Liver (tissue), 9 donors: ENCODE data around the gene ARAP2. TPM values are rescaled to one million over a fixed set of nuclear protein-coding genes. Genes with fewer than 3 reads are reported as not detected.

ENCODE experiments used
- DNase-seq: peaks from one replicate; pipeline ENCODE4 v3.0.0-alpha.2; 2017; ENCODE audit warnings: low spot score
- H3K27ac ChIP-seq, 2 donors: one replicate each; pipeline ENCODE4 v1.7.0; 2013; ENCODE audit warnings: inconsistent platforms in 2 of 2, low read length in 2 of 2, control low read depth in 1 of 2, low read depth in 1 of 2, mild to moderate bottlenecking in 1 of 2
- H3K27me3 ChIP-seq, 4 donors: one replicate each; pipeline versions ENCODE4 v1.6.1 to v1.7.0; 2013; ENCODE audit warnings: low read length in 3 of 4, inconsistent platforms in 1 of 4, mild to moderate bottlenecking in 1 of 4, moderate library complexity in 1 of 4; ENCODE audit not compliant: control insufficient read depth in 4 of 4, insufficient read depth in 4 of 4
- H3K36me3 ChIP-seq, 4 donors: one replicate each; pipeline versions ENCODE4 v1.6.1 to v1.7.0; 2013; ENCODE audit warnings: low read length in 3 of 4, mild to moderate bottlenecking in 3 of 4, low read depth in 1 of 4, moderate library complexity in 1 of 4; ENCODE audit not compliant: control insufficient read depth in 4 of 4, insufficient read depth in 3 of 4
- H3K4me1 ChIP-seq, 4 donors: one replicate each; pipeline versions ENCODE4 v1.6.1 to v1.7.0; 2013; ENCODE audit warnings: low read length in 3 of 4, mild to moderate bottlenecking in 3 of 4, moderate library complexity in 1 of 4; ENCODE audit not compliant: control insufficient read depth in 4 of 4, insufficient read depth in 4 of 4
- H3K4me3 ChIP-seq, 3 donors: one replicate each; pipeline versions ENCODE4 v1.6.1 to v1.7.0; 2013; ENCODE audit warnings: low read length in 3 of 3, control low read depth in 1 of 3, low read depth in 1 of 3, mild to moderate bottlenecking in 1 of 3
- H3K9ac ChIP-seq, 2 donors: one replicate each; pipeline ENCODE4 v1.7.0; 2013; ENCODE audit warnings: low read length in 2 of 2, mild to moderate bottlenecking in 2 of 2, moderate library complexity in 2 of 2, control low read depth in 1 of 2, low read depth in 1 of 2
- H3K9me3 ChIP-seq, 4 donors: one replicate each; pipeline versions ENCODE4 v1.6.1 to v1.7.0; 2013; ENCODE audit warnings: low read length in 3 of 4; ENCODE audit not compliant: control insufficient read depth in 4 of 4
- ATF3 ChIP-seq: IDR thresholded peaks from 2 replicates; pipeline ENCODE4 v1.6.1; 2016; ENCODE audit warnings: antibody characterized with exemption
- CTCF ChIP-seq: fragments of 150-350 bp; IDR thresholded peaks from 2 replicates; pipeline ENCODE4 v1.5.1; 2017; ENCODE audit warnings: improper control_type of control experiment, low read depth, low read length; ENCODE audit not compliant: missing input control
- EGR1 ChIP-seq, 2 donors: IDR thresholded peaks; 2 replicates each; pipeline ENCODE4 v1.6.1; 2016 to 2018; ENCODE audit warnings: antibody characterized with exemption in 2 of 2, low read depth in 2 of 2
- FOXA1 ChIP-seq: IDR thresholded peaks from 2 replicates; pipeline ENCODE4 v1.6.1; 2016; ENCODE audit warnings: antibody characterized with exemption
- FOXA2 ChIP-seq: IDR thresholded peaks from 2 replicates; pipeline ENCODE4 v1.6.1; 2016; ENCODE audit warnings: antibody characterized with exemption
- GABPA ChIP-seq, 2 donors: IDR thresholded peaks in 1 of 2; conservative IDR thresholded peaks in 1 of 2; 2 replicates each; pipeline ENCODE4 v1.6.1; 2016; ENCODE audit warnings: antibody characterized with exemption in 2 of 2, mild to moderate bottlenecking in 1 of 2, moderate library complexity in 1 of 2
- HNF4A ChIP-seq, 2 donors: conservative IDR thresholded peaks; 2 replicates each; pipeline ENCODE4 v1.6.1; 2016; ENCODE audit warnings: antibody characterized with exemption in 2 of 2, mild to moderate bottlenecking in 2 of 2
- HNF4G ChIP-seq: IDR thresholded peaks from 2 replicates; pipeline ENCODE4 v1.6.1; 2016; ENCODE audit warnings: antibody characterized with exemption
- NR2F2 ChIP-seq: IDR thresholded peaks from 2 replicates; pipeline ENCODE4 v1.6.1; 2016; ENCODE audit warnings: antibody characterized with exemption
- RAD21 ChIP-seq, 2 donors: IDR thresholded peaks; 2 replicates each; pipeline ENCODE4 v1.6.1; 2016; ENCODE audit warnings: antibody characterized with exemption in 2 of 2, mild to moderate bottlenecking in 2 of 2
- REST ChIP-seq: IDR thresholded peaks from 2 replicates; pipeline ENCODE4 v1.6.1; 2016; ENCODE audit warnings: antibody characterized with exemption, mild to moderate bottlenecking
- RXRA ChIP-seq, 2 donors: IDR thresholded peaks; 2 replicates each; pipeline ENCODE4 v1.6.1; 2017 to 2018; ENCODE audit warnings: antibody characterized with exemption in 2 of 2, mild to moderate bottlenecking in 1 of 2
- SP1 ChIP-seq: IDR thresholded peaks from 2 replicates; pipeline ENCODE4 v1.6.1; 2018; ENCODE audit warnings: antibody characterized with exemption, mild to moderate bottlenecking
- YY1 ChIP-seq: IDR thresholded peaks from 2 replicates; pipeline ENCODE4 v1.6.1; 2016; ENCODE audit warnings: antibody characterized with exemption, mild to moderate bottlenecking
- ZBTB33 ChIP-seq: IDR thresholded peaks from 2 replicates; pipeline ENCODE4 v1.6.1; 2016; ENCODE audit warnings: antibody characterized with exemption
- WGBS: extraction: QIAGEN DNeasy Blood & Tissue Kit; methylation state at CpG from one replicate; pipeline ENCODE4 v1.1.7; 2013; 5-methylcytosine and 5-hydroxymethylcytosine counted together
- polyA plus RNA-seq, 2 donors: library from polyadenylated mRNA; stranded (reverse) in 1 of 2; unstranded in 1 of 2; fragments of 200-250 nt in 1 of 2; fragments of >200 nt in 1 of 2; fragmentation: Nextera tagmentation in 1 of 2; extraction: Ambion mirVana in 1 of 2; gene quantifications; one replicate each; pipeline versions ENCODE4 v1.2.1 to v1.2.3, GENCODE V29; 2013 to 2015
- total RNA-seq, 2 donors: library from RNA; depleted of rRNA; stranded (reverse); fragments of >200 nt; gene quantifications; one replicate each; pipeline ENCODE4 v1.2.3, GENCODE V29; 2014
- donor health status: healthy.
- donor health status: healthy.
- donor health status: healthy.
- donor health status: healthy.
- donor health status: healthy.

The ARAP2 gene
- total and polyA plus RNA-seq, 4 donors = 1.6 to 23.6 (median 5.4) TPM

- H3K4me3 ChIP-seq = no peak overlapping the region
Observed at GRCh38 chr4:36283912-36284465, 39.7 kb upstream of the ARAP2 start.

GRCh38 chr4:36282503-36283030 is 38.3 kb upstream of the ARAP2 start:
- DNase-seq = no peak
- Histone ChIP-seq H3K36me3 (no peaks in the 10 kb centered on the region), H3K4me1 (no peaks in the 10 kb centered on the region), H3K27ac (no peak overlapping the region), H3K27me3 (no peaks in the 10 kb centered on the region), H3K9ac (no peak overlapping the region), H3K4me3 (no peak overlapping the region), H3K9me3 (no peaks in the 10 kb centered on the region)
- TF ChIP-seq RAD21 (IDR thresholded peaks at IDR 0.05) (no peak), FOXA1 (no peak), REST (no peak), SP1 (no peak)

More at GRCh38 chr4:36283912-36284465, 39.7 kb upstream of the ARAP2 start:
- Histone ChIP-seq H3K27me3 (no peaks in the 10 kb centered on the region), H3K9ac (no peak overlapping the region), H3K36me3 (no peaks in the 10 kb centered on the region), H3K9me3 (no peaks in the 10 kb centered on the region), H3K27ac (no peak overlapping the region), H3K4me1 (no peaks in the 10 kb centered on the region)
- no peak for DNase-seq
- 87% methylated on average over 2 of the region's 2 CpGs for whole genome bisulfite sequencing
- TF ChIP-seq HNF4A (conservative IDR thresholded peaks at IDR 0.05) = no peak
- TF ChIP-seq NR2F2 = no peak
- TF ChIP-seq YY1 = no peak

- no peaks in the 10 kb centered on the region for H3K9me3 ChIP-seq
- 90% methylated on average over 5 of the region's 5 CpGs for WGBS
- H3K4me3 ChIP-seq = no peak within 1 kb of the TSS
- no peak for TF ChIP-seq GABPA (IDR thresholded peaks at IDR 0.05 in 1 of 2, conservative IDR thresholded peaks at IDR 0.05 in 1 of 2)
- no peak for TF ChIP-seq YY1
- no peaks in the 10 kb centered on the region for H3K27me3 ChIP-seq
- H3K4me1 ChIP-seq = no peaks in the 10 kb centered on the region
- no peak within 1 kb of the TSS for H3K9ac ChIP-seq
- DNase-seq = no peak
- no peak within 1 kb of the TSS for H3K27ac ChIP-seq
- H3K36me3 ChIP-seq = no peaks in the 10 kb centered on the region
Observed at GRCh38 chr4:36281384-36282106, 37.2 kb upstream of the ARAP2 start, which contains the start of gene DTHD1. TSS of gene DTHD1 (plus strand) at chr4:36281616. CDS start at chr4:36281759, 143 bp downstream.

GRCh38 chr4:36280555-36280954 is 36.2 kb upstream of the ARAP2 start:
- 64% methylated on average over 4 of the region's 4 CpGs for WGBS
- no peaks in the 10 kb centered on the region for H3K27me3 ChIP-seq
- H3K4me3 ChIP-seq = no peak overlapping the region
- no peaks in the 10 kb centered on the region for H3K4me1 ChIP-seq
- no peaks in the 10 kb centered on the region for H3K9me3 ChIP-seq
- H3K27ac ChIP-seq = no peak overlapping the region
- H3K36me3 ChIP-seq = no peaks in the 10 kb centered on the region
- no peak for DNase-seq
- H3K9ac ChIP-seq = no peak overlapping the region
- TF ChIP-seq HNF4A (conservative IDR thresholded peaks at IDR 0.05) = no peak
- no peak for TF ChIP-seq CTCF
- TF ChIP-seq EGR1 (IDR thresholded peaks at IDR 0.05; ENCODE audit: low read depth in 2 of 2) = no peak
- TF ChIP-seq FOXA2 = no peak
- TF ChIP-seq ZBTB33 = no peak
- TF ChIP-seq HNF4G = no peak
- TF ChIP-seq RAD21 (IDR thresholded peaks at IDR 0.05) = no peak
- TF ChIP-seq RXRA (IDR thresholded peaks at IDR 0.05) = no peak
- no peak for TF ChIP-seq NR2F2
- no peak for TF ChIP-seq ATF3
- no peak for TF ChIP-seq GABPA (IDR thresholded peaks at IDR 0.05 in 1 of 2, conservative IDR thresholded peaks at IDR 0.05 in 1 of 2)
